ENCODE measurements around the gene SORCS1.

SORCS1 gene

GRCh38 chr10:107033799-107034422, 130.6 kb downstream of the SORCS1 start:
- Histone ChIP-seq H3K27ac (ENCODE audit: extremely low read depth, low read depth, low read length) (no peak overlapping the region), H3K4me1 (ENCODE audit: control insufficient read depth, insufficient read depth, low read length) (peaks cover 4% of the 10 kb centered on the region), H3K36me3 (ENCODE audit: control insufficient read depth in 2 of 2, insufficient read depth in 1 of 2, low read length in 2 of 2) (no peaks in the 10 kb centered on the region), H3K4me3 (ENCODE audit: low read depth, low read length) (no peak overlapping the region), H3K9me3 (ENCODE audit: control insufficient read depth, insufficient read depth, low read depth, low read length) (no peaks in the 10 kb centered on the region)
- TF ChIP-seq BCL6B (tag by site-specific recombination; IDR thresholded peaks at IDR 0.05) (no peak), PRDM10 (tag by site-specific recombination; IDR thresholded peaks at IDR 0.05) (no peak), ZNF837 (tag by site-specific recombination; IDR thresholded peaks at IDR 0.05) (no peak), ELK4 (IDR thresholded peaks at IDR 0.05; ENCODE audit: borderline replicate concordance, low read depth, low read length) (no peak), OSR2 (tag by site-specific recombination; IDR thresholded peaks at IDR 0.05) (no peak), ZNF169 (tag by site-specific recombination; IDR thresholded peaks at IDR 0.05) (no peak), PRDM1 (tag by site-specific recombination; IDR thresholded peaks at IDR 0.05) (no peak), ZNF155 (tag by site-specific recombination; IDR thresholded peaks at IDR 0.05) (no peak), PATZ1 (tag by site-specific recombination; IDR thresholded peaks at IDR 0.05) (no peak), SP3 (tag by site-specific recombination; IDR thresholded peaks at IDR 0.05) (no peak)
- ChIA-PET CTCF (no interaction called here), POLR2A (no interaction called here)

GRCh38 chr10:107032700-107033401, 131.7 kb downstream of the SORCS1 start:
- ChIA-PET CTCF (interaction anchor here (0.9 kb wide), 1 partner anchor 354 kb away, joined by 3 read pairs; no protein-coding TSS in a partner anchor), POLR2A (no interaction called here)
- Histone ChIP-seq H3K4me1 (ENCODE audit: control insufficient read depth, insufficient read depth, low read length) (peaks cover 4% of the 10 kb centered on the region), H3K27ac (ENCODE audit: extremely low read depth, low read depth, low read length) (no peak overlapping the region), H3K36me3 (ENCODE audit: control insufficient read depth in 2 of 2, insufficient read depth in 1 of 2, low read length in 2 of 2) (no peaks in the 10 kb centered on the region), H3K4me3 (ENCODE audit: low read depth, low read length) (no peak overlapping the region), H3K9me3 (ENCODE audit: control insufficient read depth, insufficient read depth, low read depth, low read length) (no peaks in the 10 kb centered on the region)
- TF ChIP-seq ZSCAN4 (tag by site-specific recombination; IDR thresholded peaks at IDR 0.05) (no peak), ZNF362 (tag by site-specific recombination; IDR thresholded peaks at IDR 0.05) (no peak), TRIM28 (IDR thresholded peaks at IDR 0.05; ENCODE audit: borderline replicate concordance, low read length) (peak; percentile 94)

All from HEK293 (cell line).